HL-60 (cell line): ENCODE results near the gene IQSEC1.

ENCODE experiments used
- DNase-seq, 2 experiments: peaks; one replicate each; pipeline ENCODE4 v3.0.0-alpha.2; 2010 to 2020; ENCODE audit warnings: low read depth in 1 of 2, low spot score in 1 of 2
- H3K27ac ChIP-seq: fragments of 250-450 bp; sonication (Bioruptor Pico); replicated peaks from 2 replicates; pipeline ENCODE4 v1.5.1; 2020; ENCODE audit warnings: mild to moderate bottlenecking, moderate library complexity
- H3K27me3 ChIP-seq: fragments of 250-450 bp; sonication (Bioruptor Pico); 2 replicates; pipeline ENCODE4 v1.5.1; 2021; ENCODE audit warnings: mild to moderate bottlenecking, moderate library complexity; ENCODE audit not compliant: insufficient read depth, poor library complexity, severe bottlenecking
- H3K4me3 ChIP-seq: replicated peaks from 2 replicates; pipeline ENCODE4 v1.5.1; 2011; ENCODE audit warnings: mild to moderate bottlenecking, control low read depth, low read length; ENCODE audit not compliant: insufficient read depth
- GABPA ChIP-seq: IDR thresholded peaks from 2 replicates; pipeline ENCODE4 v1.6.1; 2012; ENCODE audit warnings: low read depth
- POLR2AphosphoS5 ChIP-seq: IDR thresholded peaks from 2 replicates; pipeline ENCODE4 v1.6.1; 2012; ENCODE audit warnings: low read depth
- SPI1 ChIP-seq: IDR thresholded peaks from 2 replicates; pipeline ENCODE4 v1.6.1; 2012; ENCODE audit warnings: low read depth, mild to moderate bottlenecking, borderline replicate concordance
- TF ChIP-seq, protein P1 (sequence below): IDR thresholded peaks from 2 replicates; pipeline ENCODE4 v1.6.1; 2012; ENCODE audit warnings: low read depth; ENCODE audit not compliant: insufficient replicate concordance
- TF ChIP-seq, protein P2 (sequence below): IDR thresholded peaks from one replicate; pipeline ENCODE4 v1.5.1; 2011; ENCODE audit warnings: low read length, control low read depth, inconsistent platforms; ENCODE audit not compliant: insufficient read depth

The IQSEC1 gene

DNA sequence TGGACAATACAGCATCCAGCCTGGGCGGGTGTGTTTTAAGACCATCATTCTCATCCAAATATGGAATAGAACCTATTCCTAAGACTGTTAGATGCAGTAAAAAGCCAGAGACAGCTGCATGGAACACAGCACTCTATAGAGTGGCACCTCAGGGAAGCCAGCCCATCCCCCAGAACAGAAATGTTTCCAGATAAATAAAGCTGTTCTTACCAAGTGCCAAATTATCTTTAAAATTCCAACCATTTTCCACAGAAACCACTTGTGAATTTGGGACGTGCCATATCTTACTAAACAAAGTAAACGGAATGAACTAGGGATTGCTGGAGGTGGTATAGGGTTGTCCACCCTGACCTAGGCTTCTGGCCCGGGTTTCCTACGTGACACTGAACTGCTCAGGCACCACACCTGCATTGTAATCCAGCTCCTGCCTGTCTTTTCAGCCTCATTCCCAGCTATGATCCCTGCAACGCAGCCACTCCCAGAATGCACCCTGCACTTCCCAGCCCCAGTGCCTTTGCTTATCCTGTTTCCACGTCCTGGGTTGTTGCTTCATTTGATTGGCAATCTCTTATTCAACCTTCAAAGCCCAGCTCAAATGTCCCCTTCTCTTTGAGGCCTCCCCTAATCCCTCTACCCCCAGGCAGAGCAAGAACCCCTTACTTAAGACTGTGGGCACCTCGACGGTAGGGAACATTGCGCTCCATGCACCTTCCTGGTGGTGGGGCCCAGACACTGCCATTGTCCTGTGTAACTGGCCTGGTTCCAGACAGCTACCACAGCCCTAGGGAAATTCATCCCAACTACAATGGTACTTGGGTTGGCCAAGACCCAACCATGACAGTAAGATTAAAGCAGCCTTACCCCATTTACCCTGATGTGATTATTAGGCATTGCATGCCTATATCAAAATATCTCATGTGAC, 100.2 kb downstream of the IQSEC1 start:
- no peak overlapping the region for H3K4me3 ChIP-seq
- TF ChIP-seq, protein P1, sequence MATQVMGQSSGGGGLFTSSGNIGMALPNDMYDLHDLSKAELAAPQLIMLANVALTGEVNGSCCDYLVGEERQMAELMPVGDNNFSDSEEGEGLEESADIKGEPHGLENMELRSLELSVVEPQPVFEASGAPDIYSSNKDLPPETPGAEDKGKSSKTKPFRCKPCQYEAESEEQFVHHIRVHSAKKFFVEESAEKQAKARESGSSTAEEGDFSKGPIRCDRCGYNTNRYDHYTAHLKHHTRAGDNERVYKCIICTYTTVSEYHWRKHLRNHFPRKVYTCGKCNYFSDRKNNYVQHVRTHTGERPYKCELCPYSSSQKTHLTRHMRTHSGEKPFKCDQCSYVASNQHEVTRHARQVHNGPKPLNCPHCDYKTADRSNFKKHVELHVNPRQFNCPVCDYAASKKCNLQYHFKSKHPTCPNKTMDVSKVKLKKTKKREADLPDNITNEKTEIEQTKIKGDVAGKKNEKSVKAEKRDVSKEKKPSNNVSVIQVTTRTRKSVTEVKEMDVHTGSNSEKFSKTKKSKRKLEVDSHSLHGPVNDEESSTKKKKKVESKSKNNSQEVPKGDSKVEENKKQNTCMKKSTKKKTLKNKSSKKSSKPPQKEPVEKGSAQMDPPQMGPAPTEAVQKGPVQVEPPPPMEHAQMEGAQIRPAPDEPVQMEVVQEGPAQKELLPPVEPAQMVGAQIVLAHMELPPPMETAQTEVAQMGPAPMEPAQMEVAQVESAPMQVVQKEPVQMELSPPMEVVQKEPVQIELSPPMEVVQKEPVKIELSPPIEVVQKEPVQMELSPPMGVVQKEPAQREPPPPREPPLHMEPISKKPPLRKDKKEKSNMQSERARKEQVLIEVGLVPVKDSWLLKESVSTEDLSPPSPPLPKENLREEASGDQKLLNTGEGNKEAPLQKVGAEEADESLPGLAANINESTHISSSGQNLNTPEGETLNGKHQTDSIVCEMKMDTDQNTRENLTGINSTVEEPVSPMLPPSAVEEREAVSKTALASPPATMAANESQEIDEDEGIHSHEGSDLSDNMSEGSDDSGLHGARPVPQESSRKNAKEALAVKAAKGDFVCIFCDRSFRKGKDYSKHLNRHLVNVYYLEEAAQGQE, result no peak
- TF ChIP-seq, protein P2, sequence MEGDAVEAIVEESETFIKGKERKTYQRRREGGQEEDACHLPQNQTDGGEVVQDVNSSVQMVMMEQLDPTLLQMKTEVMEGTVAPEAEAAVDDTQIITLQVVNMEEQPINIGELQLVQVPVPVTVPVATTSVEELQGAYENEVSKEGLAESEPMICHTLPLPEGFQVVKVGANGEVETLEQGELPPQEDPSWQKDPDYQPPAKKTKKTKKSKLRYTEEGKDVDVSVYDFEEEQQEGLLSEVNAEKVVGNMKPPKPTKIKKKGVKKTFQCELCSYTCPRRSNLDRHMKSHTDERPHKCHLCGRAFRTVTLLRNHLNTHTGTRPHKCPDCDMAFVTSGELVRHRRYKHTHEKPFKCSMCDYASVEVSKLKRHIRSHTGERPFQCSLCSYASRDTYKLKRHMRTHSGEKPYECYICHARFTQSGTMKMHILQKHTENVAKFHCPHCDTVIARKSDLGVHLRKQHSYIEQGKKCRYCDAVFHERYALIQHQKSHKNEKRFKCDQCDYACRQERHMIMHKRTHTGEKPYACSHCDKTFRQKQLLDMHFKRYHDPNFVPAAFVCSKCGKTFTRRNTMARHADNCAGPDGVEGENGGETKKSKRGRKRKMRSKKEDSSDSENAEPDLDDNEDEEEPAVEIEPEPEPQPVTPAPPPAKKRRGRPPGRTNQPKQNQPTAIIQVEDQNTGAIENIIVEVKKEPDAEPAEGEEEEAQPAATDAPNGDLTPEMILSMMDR, result no peak
- TF ChIP-seq SPI1 (no peak), GABPA (no peak), POLR2AphosphoS5 (no peak)
- no peak for DNase-seq
- no peak overlapping the region for H3K27ac ChIP-seq
- peaks cover 2% of the 10 kb centered on the region for H3K27me3 ChIP-seq

DNA sequence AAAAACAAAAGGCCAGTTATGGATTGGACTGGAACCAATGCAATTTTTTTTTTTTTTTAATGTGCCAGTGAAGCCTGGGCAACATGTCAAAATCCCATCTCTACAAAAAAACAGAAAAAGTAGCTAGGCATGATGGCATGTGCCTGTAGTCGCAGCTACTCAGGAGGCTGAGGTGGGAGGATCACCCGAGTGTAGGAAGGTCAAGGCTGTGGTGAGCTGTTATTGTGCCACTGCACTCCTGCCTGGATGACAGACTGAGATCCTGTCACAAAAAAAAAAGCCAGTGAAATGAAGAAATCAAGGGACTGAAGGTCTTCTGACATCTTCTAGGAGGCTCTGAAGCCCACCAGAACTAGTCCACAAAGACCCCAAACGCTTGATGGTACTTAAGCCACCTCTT, 101.2 kb downstream of the IQSEC1 start:
- no peak for DNase-seq
- Histone ChIP-seq H3K27ac (no peak overlapping the region), H3K27me3 (peaks cover 2% of the 10 kb centered on the region), H3K4me3 (no peak overlapping the region)
- TF ChIP-seq, protein P2, result no peak
- no peak for TF ChIP-seq SPI1
- no peak for TF ChIP-seq POLR2AphosphoS5
- no peak for TF ChIP-seq GABPA
- TF ChIP-seq, protein P1, result no peak

DNA sequence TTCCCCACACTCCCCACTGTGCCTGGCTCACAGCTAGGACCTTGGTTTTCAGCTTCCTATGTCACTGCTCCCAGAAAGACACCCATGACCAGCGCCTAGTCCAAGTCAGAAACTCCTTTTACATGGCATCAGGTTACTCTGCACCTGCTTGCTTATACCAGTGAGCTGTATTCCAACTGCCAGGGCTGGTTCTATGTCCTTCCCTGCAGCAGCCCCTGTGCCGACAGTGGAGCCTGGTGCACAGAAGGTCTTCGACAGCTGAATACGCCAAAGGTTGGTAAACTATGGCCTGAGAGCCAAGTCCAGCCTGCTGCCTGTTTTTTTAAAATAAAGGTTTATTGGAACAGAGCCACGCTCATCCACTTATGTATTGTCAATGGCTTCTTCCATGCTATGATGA, 102.5 kb downstream of the IQSEC1 start:
- DNase-seq, result no peak
- Histone ChIP-seq H3K27ac (no peak overlapping the region), H3K4me3 (no peak overlapping the region), H3K27me3 (peaks cover 2% of the 10 kb centered on the region)
- no peak for TF ChIP-seq POLR2AphosphoS5
- TF ChIP-seq SPI1, result no peak
- TF ChIP-seq, protein P1, result no peak
- no peak for TF ChIP-seq GABPA
- TF ChIP-seq, protein P2, result no peak
